Upper lobe of left lung (tissue), 6 donors: ENCODE data around the gene RMI1. TPM values are rescaled to one million over a fixed set of nuclear protein-coding genes. Genes with fewer than 3 reads are reported as not detected.

Experiments
- ATAC-seq, 2 donors: fragments of 200-7000 bp; cut with Tn5 transposase; one replicate each; pipeline ENCODE4 v1.9.1; 2022; ENCODE audit warnings: mild to moderate bottlenecking in 2 of 2, moderate library complexity in 2 of 2; ENCODE audit not compliant: low FRiP score in 2 of 2
- DNase-seq, 2 donors: peaks; one replicate each; pipeline ENCODE4 v3.0.0-alpha.2; 2019 to 2020
- H3K27ac ChIP-seq, 4 donors: fragments of 200-600 bp; sonication (generic); one replicate each; pipeline ENCODE4 v1.5.1; 2016 to 2019
- H3K27me3 ChIP-seq, 4 donors: fragments of 200-600 bp; sonication (generic); one replicate each; pipeline ENCODE4 v1.5.1; 2017 to 2019
- H3K36me3 ChIP-seq, 4 donors: fragments of 200-600 bp; sonication (generic); one replicate each; pipeline ENCODE4 v1.5.1; 2016 to 2019
- H3K4me1 ChIP-seq, 4 donors: fragments of 200-600 bp; sonication (generic); one replicate each; pipeline ENCODE4 v1.5.1; 2018 to 2019
- H3K4me3 ChIP-seq, 4 donors: fragments of 200-600 bp; sonication (generic); one replicate each; pipeline ENCODE4 v1.5.1; 2017 to 2019; ENCODE audit warnings: mild to moderate bottlenecking in 2 of 4, moderate library complexity in 1 of 4
- H3K9me3 ChIP-seq, 4 donors: fragments of 200-600 bp; sonication (generic); one replicate each; pipeline ENCODE4 v1.5.1; 2018 to 2019
- EP300 ChIP-seq, 4 donors: sonication (generic); formaldehyde crosslinking; IDR thresholded peaks; one replicate each; pipeline ENCODE4 v1.5.1; 2017; ENCODE audit warnings: antibody characterized with exemption in 4 of 4, control low read depth in 2 of 4
- POLR2A ChIP-seq, 4 donors: fragments of 450-650 bp; IDR thresholded peaks; one replicate each; pipeline ENCODE4 v1.5.1; 2016 to 2017; ENCODE audit warnings: antibody characterized with exemption in 4 of 4, mild to moderate bottlenecking in 2 of 4
- POLR2AphosphoS5 ChIP-seq, 2 donors: sonication (generic); formaldehyde crosslinking; IDR thresholded peaks; one replicate each; pipeline ENCODE4 v1.5.1; 2017; ENCODE audit warnings: antibody characterized with exemption in 2 of 2
- WGBS, 2 donors: methylation state at CpG; one replicate each; pipeline ENCODE4 v1.1.5; 2017 to 2018; 5-methylcytosine and 5-hydroxymethylcytosine counted together
- total RNA-seq, 6 donors: library from RNA; depleted of rRNA in 4 of 6; stranded (reverse); fragments of >200 nt in 4 of 6; gene quantifications; one replicate each; pipeline versions ENCODE4 v1.1.0 to v1.2.1, GENCODE V29; 2016 to 2021
- TF ChIP-seq, protein P1 (sequence below), 6 experiments: fragments of 450-650 bp in 4 of 6; fragments of 200-600 bp in 2 of 6; sonication (generic) in 2 of 6; IDR thresholded peaks; one replicate each; pipeline ENCODE4 v1.5.1; 2016 to 2019; ENCODE audit warnings: antibody characterized with exemption in 6 of 6
- donor health status: DM: no; HTN: no; CAD: no; lungs with moderate emphysema.
- donor health status: DM: no; HTN: yes; CAD: no; lungs with severe emphysema.

RMI1 gene
- total RNA-seq, 6 donors from 2014 or later = 0.55 to 11.5 (median 5.8) TPM

DNA sequence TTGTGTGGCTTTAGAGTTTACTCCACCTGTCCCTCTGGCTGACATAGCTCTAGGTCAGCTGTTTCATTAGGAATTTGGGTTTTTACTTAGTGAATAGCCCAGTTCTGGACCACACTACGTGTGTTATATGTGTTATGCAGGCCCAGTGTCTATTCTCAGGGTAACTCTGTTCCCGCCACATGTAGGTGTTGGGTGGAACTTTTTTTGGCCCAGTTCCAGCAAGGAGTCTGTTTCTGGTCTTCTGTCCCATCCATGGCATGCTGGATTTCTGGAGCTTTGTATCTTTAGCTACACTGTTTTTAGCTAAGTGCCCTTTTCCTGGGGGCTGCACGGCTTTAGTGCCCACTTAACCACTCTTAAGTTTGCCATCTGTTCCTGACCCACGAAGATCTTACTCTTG, 15.5 kb downstream of the RMI1 start:
- DNase-seq (no peak), ATAC-seq (no peak)
- Histone ChIP-seq H3K36me3 (no peaks in the 10 kb centered on the region), H3K27me3 (no peaks in the 10 kb centered on the region), H3K4me3 (no peak overlapping the region), H3K9me3 (no peaks in the 10 kb centered on the region), H3K27ac (no peak overlapping the region), H3K4me1 (peaks cover 0 to 7% (median 3%) of the 10 kb centered on the region in 4 donors)
- 94 to 95% methylated on average over 4 of the region's 4 CpGs for WGBS, 2 donors
- TF ChIP-seq EP300 (IDR thresholded peaks at IDR 0.05) = no peak
- no peak for TF ChIP-seq POLR2AphosphoS5 (IDR thresholded peaks at IDR 0.05)
- TF ChIP-seq, protein P1, sequence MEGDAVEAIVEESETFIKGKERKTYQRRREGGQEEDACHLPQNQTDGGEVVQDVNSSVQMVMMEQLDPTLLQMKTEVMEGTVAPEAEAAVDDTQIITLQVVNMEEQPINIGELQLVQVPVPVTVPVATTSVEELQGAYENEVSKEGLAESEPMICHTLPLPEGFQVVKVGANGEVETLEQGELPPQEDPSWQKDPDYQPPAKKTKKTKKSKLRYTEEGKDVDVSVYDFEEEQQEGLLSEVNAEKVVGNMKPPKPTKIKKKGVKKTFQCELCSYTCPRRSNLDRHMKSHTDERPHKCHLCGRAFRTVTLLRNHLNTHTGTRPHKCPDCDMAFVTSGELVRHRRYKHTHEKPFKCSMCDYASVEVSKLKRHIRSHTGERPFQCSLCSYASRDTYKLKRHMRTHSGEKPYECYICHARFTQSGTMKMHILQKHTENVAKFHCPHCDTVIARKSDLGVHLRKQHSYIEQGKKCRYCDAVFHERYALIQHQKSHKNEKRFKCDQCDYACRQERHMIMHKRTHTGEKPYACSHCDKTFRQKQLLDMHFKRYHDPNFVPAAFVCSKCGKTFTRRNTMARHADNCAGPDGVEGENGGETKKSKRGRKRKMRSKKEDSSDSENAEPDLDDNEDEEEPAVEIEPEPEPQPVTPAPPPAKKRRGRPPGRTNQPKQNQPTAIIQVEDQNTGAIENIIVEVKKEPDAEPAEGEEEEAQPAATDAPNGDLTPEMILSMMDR (IDR thresholded peaks at IDR 0.05) = no peak
- TF ChIP-seq POLR2A (IDR thresholded peaks at IDR 0.05) = no peak

DNA sequence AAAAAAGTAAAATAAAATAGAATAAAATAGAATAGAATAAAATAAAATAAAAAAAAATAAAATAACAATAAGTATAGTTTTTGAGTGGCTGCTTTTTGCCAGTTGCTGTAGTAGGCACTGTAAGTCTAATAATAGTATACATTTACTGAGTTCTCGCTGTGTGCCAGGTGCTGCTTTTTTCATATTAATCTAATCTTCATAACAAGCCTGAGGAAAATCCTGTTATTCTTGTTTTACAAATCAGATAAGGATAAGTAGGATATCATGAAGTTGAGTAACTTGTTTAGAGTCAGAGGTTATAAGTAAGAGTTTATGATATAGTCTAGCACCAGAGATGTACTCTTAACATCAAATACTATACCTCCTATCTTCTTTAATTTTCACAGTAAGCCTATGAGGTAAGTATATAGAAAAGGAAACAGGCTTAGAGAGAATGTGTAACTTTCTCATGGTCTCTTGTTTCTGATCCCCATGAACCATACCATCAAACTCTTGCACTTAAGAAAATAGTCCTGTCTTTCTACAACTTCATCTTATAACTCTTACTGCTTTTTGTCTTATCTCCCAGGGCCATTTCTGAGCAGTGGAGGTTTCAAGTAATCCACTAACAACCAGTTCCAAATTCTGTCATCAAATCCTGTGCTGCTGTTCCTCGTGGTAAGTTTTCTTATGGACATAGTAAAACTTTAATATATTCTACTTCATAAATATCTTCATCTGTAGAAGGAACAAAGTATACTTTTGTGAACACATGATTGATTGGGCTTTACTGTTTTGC, 18.7 kb downstream of the RMI1 start:
- TF ChIP-seq POLR2A (IDR thresholded peaks at IDR 0.05) = no peak
- TF ChIP-seq EP300 (IDR thresholded peaks at IDR 0.05) = no peak
- TF ChIP-seq POLR2AphosphoS5 (IDR thresholded peaks at IDR 0.05) = no peak
- TF ChIP-seq, protein P1 (IDR thresholded peaks at IDR 0.05) = no peak
- peaks cover 0 to 14% (median 10%) of the 10 kb centered on the region in 4 donors for H3K4me1 ChIP-seq
- H3K4me3 ChIP-seq = no peak overlapping the region
- DNase-seq (no peak), ATAC-seq (no peak)
- H3K9me3 ChIP-seq = no peaks in the 10 kb centered on the region
- no peaks in the 10 kb centered on the region for H3K36me3 ChIP-seq
- H3K27me3 ChIP-seq = no peaks in the 10 kb centered on the region
- 61 to 72% methylated on average over 2 of the region's 2 CpGs for WGBS, 2 donors
- H3K27ac ChIP-seq = no peak overlapping the region

DNA sequence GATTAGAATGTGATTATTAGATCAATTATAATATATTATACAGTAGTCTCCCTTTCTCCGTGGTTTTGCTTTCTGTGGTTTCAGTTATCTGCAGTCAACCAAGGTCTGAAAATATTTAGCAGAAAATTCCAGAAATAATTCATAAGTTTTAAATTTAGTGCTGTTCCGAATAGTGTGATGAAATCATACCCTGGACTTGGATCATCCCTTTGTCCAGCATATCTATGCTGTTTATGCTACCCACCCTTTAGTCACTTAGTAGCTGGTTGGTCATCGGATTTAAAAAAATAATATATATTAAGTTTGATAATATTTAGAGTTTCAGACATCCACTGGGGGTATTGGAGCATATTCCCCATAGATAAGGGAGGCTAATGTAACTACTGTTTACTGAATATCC, 19.6 kb downstream of the RMI1 start:
- no peaks in the 10 kb centered on the region for H3K27me3 ChIP-seq
- no peak for DNase-seq
- 89 to 95% methylated on average over 3 of the region's 3 CpGs for WGBS, 2 donors

DNA sequence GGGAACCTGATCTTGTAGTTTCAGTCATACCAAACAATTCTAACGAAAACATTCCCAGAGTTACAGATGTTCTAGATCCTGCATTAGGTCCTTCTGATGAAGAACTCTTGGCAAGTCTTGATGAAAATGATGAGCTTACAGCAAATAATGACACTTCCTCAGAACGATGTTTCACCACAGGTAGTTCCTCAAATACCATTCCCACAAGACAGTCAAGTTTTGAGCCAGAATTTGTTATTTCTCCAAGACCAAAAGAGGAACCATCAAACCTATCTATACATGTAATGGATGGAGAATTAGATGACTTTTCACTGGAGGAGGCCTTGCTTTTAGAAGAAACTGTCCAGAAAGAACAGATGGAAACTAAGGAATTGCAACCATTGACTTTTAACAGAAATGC, 21.0 kb downstream of the RMI1 start:
- no peak for ATAC-seq
- TF ChIP-seq POLR2A (IDR thresholded peaks at IDR 0.05) (no peak), EP300 (IDR thresholded peaks at IDR 0.05) (no peak), POLR2AphosphoS5 (IDR thresholded peaks at IDR 0.05) (no peak)
- TF ChIP-seq, protein P1 (IDR thresholded peaks at IDR 0.05) = no peak
- no peaks in the 10 kb centered on the region for H3K9me3 ChIP-seq
- no peaks in the 10 kb centered on the region for H3K27me3 ChIP-seq
- H3K27ac ChIP-seq = peak overlapping the region in 2 of 4 donors; percentile 27 to 53
- no peak for DNase-seq
- H3K4me3 ChIP-seq = no peak overlapping the region
- WGBS, 2 donors = 66 to 71% methylated on average over 2 of the region's 2 CpGs
- no peaks in the 10 kb centered on the region for H3K36me3 ChIP-seq
- H3K4me1 ChIP-seq = peaks cover 0 to 14% (median 10%) of the 10 kb centered on the region in 4 donors

More for the DNA sequence above, 19.6 kb downstream of the RMI1 start:
- Histone ChIP-seq H3K9me3 (no peaks in the 10 kb centered on the region), H3K36me3 (no peaks in the 10 kb centered on the region), H3K27ac (no peak overlapping the region), H3K4me1 (peaks cover 0 to 14% (median 10%) of the 10 kb centered on the region in 4 donors), H3K4me3 (no peak overlapping the region)
- ATAC-seq = no peak
- TF ChIP-seq EP300 (IDR thresholded peaks at IDR 0.05) (no peak), POLR2AphosphoS5 (IDR thresholded peaks at IDR 0.05) (no peak), POLR2A (IDR thresholded peaks at IDR 0.05) (no peak)
- TF ChIP-seq, protein P1 (IDR thresholded peaks at IDR 0.05) = no peak

DNA sequence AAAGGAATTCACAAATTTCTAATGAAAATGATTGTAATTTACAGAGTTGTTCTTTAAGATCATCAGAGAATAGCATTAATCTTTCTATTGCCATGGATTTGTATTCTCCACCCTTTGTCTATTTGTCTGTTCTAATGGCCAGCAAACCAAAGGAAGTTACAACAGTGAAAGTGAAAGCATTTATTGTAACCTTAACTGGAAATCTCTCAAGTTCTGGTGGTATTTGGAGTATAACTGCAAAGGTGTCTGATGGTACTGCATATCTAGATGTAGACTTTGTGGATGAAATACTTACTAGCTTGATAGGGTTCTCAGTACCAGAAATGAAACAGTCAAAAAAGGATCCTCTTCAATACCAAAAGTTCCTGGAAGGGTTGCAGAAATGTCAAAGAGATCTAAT, 21.7 kb downstream of the RMI1 start:
- DNase-seq (no peak), ATAC-seq (no peak)
- peak overlapping the region in 2 of 4 donors; percentile 27 to 53 for H3K27ac ChIP-seq
- H3K4me3 ChIP-seq = peak overlapping the region in 1 of 4 donors; percentile 11
- no peak for TF ChIP-seq EP300 (IDR thresholded peaks at IDR 0.05)
- TF ChIP-seq POLR2A (IDR thresholded peaks at IDR 0.05) = no peak
- no peak for TF ChIP-seq POLR2AphosphoS5 (IDR thresholded peaks at IDR 0.05)
- TF ChIP-seq, protein P1 (IDR thresholded peaks at IDR 0.05) = no peak
- no peaks in the 10 kb centered on the region for H3K9me3 ChIP-seq
- peaks cover 0 to 14% (median 10%) of the 10 kb centered on the region in 4 donors for H3K4me1 ChIP-seq
- H3K27me3 ChIP-seq = no peaks in the 10 kb centered on the region
- H3K36me3 ChIP-seq = no peaks in the 10 kb centered on the region
